PFSK-1 (cell line): ENCODE data around the gene DENND4B.

Experiments used
- FOXP2 ChIP-seq: optimal IDR thresholded peaks from 2 replicates; pipeline ENCODE3; 2011; ENCODE audit warnings: borderline replicate concordance, control low read depth, inconsistent platforms; ENCODE audit not compliant: insufficient read depth; ENCODE audit errors: extremely low read length, extremely low read depth
- POLR2AphosphoS5 ChIP-seq: IDR thresholded peaks from 2 replicates; pipeline ENCODE4 v1.6.1; 2012; ENCODE audit warnings: low read depth, mild to moderate bottlenecking, control low read depth, low read length, moderate library complexity
- SIN3A ChIP-seq: IDR thresholded peaks from 2 replicates; pipeline ENCODE4 v1.6.1; 2012; ENCODE audit warnings: mild to moderate bottlenecking, low read length, moderate library complexity, borderline replicate concordance; ENCODE audit not compliant: insufficient read depth
- TAF1 ChIP-seq: IDR thresholded peaks from 2 replicates; pipeline ENCODE4 v1.6.1; 2012; ENCODE audit warnings: low read length, control low read depth, borderline replicate concordance; ENCODE audit not compliant: insufficient read depth
- TF ChIP-seq, protein P1 (sequence below), 2 experiments: IDR thresholded peaks; 2 replicates each; pipeline versions ENCODE4 v1.6.1 to v1.8.0; 2011 to 2012; ENCODE audit warnings: low read depth in 2 of 2, low read length in 2 of 2, control low read depth in 1 of 2, inconsistent platforms in 1 of 2, mild to moderate bottlenecking in 1 of 2, moderate library complexity in 1 of 2; ENCODE audit not compliant: insufficient read depth in 1 of 2

DNA sequence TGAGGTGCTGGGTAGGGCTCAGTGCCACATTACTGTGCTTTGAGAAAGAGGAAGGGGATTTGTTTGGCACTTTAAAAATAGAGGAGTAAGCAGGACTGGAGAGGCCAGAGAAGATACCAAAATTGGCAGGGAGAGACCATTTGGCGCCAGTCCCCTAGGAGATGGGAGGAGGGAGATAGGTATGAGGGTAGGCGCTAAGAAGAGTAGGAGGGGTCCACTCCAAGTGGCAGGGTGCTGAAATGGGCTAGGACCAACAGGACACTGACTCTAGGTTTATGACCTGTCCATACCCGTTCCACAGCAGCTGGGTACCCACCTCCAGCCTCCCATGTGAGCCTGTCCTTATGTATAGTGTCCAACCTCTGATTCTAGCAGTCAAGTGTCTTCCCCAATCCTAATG, 12.9 kb upstream of the DENND4B start:
- TF ChIP-seq, protein P1, sequence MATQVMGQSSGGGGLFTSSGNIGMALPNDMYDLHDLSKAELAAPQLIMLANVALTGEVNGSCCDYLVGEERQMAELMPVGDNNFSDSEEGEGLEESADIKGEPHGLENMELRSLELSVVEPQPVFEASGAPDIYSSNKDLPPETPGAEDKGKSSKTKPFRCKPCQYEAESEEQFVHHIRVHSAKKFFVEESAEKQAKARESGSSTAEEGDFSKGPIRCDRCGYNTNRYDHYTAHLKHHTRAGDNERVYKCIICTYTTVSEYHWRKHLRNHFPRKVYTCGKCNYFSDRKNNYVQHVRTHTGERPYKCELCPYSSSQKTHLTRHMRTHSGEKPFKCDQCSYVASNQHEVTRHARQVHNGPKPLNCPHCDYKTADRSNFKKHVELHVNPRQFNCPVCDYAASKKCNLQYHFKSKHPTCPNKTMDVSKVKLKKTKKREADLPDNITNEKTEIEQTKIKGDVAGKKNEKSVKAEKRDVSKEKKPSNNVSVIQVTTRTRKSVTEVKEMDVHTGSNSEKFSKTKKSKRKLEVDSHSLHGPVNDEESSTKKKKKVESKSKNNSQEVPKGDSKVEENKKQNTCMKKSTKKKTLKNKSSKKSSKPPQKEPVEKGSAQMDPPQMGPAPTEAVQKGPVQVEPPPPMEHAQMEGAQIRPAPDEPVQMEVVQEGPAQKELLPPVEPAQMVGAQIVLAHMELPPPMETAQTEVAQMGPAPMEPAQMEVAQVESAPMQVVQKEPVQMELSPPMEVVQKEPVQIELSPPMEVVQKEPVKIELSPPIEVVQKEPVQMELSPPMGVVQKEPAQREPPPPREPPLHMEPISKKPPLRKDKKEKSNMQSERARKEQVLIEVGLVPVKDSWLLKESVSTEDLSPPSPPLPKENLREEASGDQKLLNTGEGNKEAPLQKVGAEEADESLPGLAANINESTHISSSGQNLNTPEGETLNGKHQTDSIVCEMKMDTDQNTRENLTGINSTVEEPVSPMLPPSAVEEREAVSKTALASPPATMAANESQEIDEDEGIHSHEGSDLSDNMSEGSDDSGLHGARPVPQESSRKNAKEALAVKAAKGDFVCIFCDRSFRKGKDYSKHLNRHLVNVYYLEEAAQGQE (IDR thresholded peaks at IDR 0.05; ENCODE audit: insufficient read depth in 1 of 2, low read depth in 2 of 2, low read length in 2 of 2), result no peak
- no peak for TF ChIP-seq POLR2AphosphoS5
- no peak for TF ChIP-seq SIN3A
- TF ChIP-seq TAF1, result no peak
- TF ChIP-seq FOXP2, result no peak
